Esophagus (tissue), 2 donors: ENCODE measurements around the gene C1S. TPM values are rescaled to one million over a fixed set of nuclear protein-coding genes. Genes with fewer than 3 reads are reported as not detected.
A peak's percentile ranks its signal among the peaks of the same experiment; 100 is the strongest.
"Not testable (repeated sequence)": the region's sequence is repeated elsewhere in the genome, so short reads cannot be mapped to it uniquely, and the experiment has no call there.

Experiments used
- H3K27ac ChIP-seq, 2 donors: one replicate each; pipeline ENCODE4 v1.5.1; 2013; ENCODE audit warnings: low read depth in 2 of 2, mild to moderate bottlenecking in 2 of 2, inconsistent platforms in 1 of 2, low read length in 1 of 2, moderate library complexity in 1 of 2
- H3K27me3 ChIP-seq, 2 donors: one replicate each; pipeline ENCODE4 v1.6.1; 2013; ENCODE audit warnings: low read length in 2 of 2, control low read depth in 1 of 2, mild to moderate bottlenecking in 1 of 2; ENCODE audit not compliant: insufficient read depth in 2 of 2, control insufficient read depth in 1 of 2
- H3K36me3 ChIP-seq, 2 donors: one replicate each; pipeline ENCODE4 v1.6.1; 2013; ENCODE audit warnings: low read length in 1 of 2; ENCODE audit not compliant: control insufficient read depth in 2 of 2, insufficient read depth in 2 of 2
- H3K4me1 ChIP-seq, 2 donors: one replicate each; pipeline ENCODE4 v1.6.1; 2013; ENCODE audit warnings: low read length in 1 of 2; ENCODE audit not compliant: control insufficient read depth in 2 of 2, insufficient read depth in 2 of 2
- H3K4me3 ChIP-seq, 2 donors: one replicate each; pipeline ENCODE4 v1.5.1; 2013; ENCODE audit warnings: low read length in 2 of 2, mild to moderate bottlenecking in 2 of 2, low read depth in 1 of 2, moderate library complexity in 1 of 2
- H3K9me3 ChIP-seq, 2 donors: one replicate each; pipeline ENCODE4 v1.6.1; 2013; ENCODE audit warnings: mild to moderate bottlenecking in 2 of 2, low read depth in 1 of 2, low read length in 1 of 2, moderate library complexity in 1 of 2; ENCODE audit not compliant: control insufficient read depth in 2 of 2, insufficient read depth in 1 of 2
- WGBS, 2 donors: extraction: QIAGEN DNeasy Blood & Tissue Kit; methylation state at CpG; one replicate each; pipeline ENCODE4 v1.1.7; 2013; 5-methylcytosine and 5-hydroxymethylcytosine counted together
- polyA plus RNA-seq, 2 donors: library from polyadenylated mRNA; stranded (reverse); fragments of 200-250 nt; gene quantifications; one replicate each; pipeline ENCODE4 v1.2.3, GENCODE V29; 2013
- donor health status: healthy with polysubstance abuse.
- donor health status: Bipolar disorder and iron deficiency.

C1S gene
- polyA plus RNA-seq, 2 donors = 26.6 to 80.5 TPM

GRCh38 chr12:7106082-7106481, 45.6 kb downstream of the C1S start:
- H3K9me3 ChIP-seq = no peaks in the 10 kb centered on the region
- peaks cover 0 to 3% of the 10 kb centered on the region in 2 donors for H3K4me1 ChIP-seq
- no peak overlapping the region for H3K4me3 ChIP-seq
- no peaks in the 10 kb centered on the region for H3K27me3 ChIP-seq
- peaks cover 5% of the 10 kb centered on the region in 2 donors for H3K36me3 ChIP-seq
- WGBS, 2 donors = 89 to 93% methylated on average over 1 of the region's 1 CpG
- H3K27ac ChIP-seq = no peak overlapping the region

GRCh38 chr12:7107181-7107580, 46.7 kb downstream of the C1S start:
- 96 to 99% methylated on average over 5 of the region's 5 CpGs for WGBS, 2 donors
- H3K36me3 ChIP-seq, H3K4me3 ChIP-seq, H3K27me3 ChIP-seq, H3K27ac ChIP-seq, H3K9me3 ChIP-seq, H3K4me1 ChIP-seq: not testable (repeated sequence)

- Histone ChIP-seq H3K4me3 (peak overlapping the region; percentile 56 to 80), H3K4me1 (peaks cover 0 to 3% of the 10 kb centered on the region in 2 donors)
- 26 to 29% methylated on average over 3 of the region's 3 CpGs for WGBS, 2 donors
These were observed 47.1 kb downstream of the C1S start for GRCh38 chr12:7107636-7108002.

GRCh38 chr12:7108003-7108795, 47.7 kb downstream of the C1S start:
- Histone ChIP-seq H3K36me3 (peaks cover 0 to 5% of the 10 kb centered on the region in 2 donors), H3K27ac (peak overlapping the region; percentile 87 to 97), H3K4me3 (peak overlapping the region; percentile 56 to 80), H3K27me3 (no peaks in the 10 kb centered on the region), H3K4me1 (peaks cover 0 to 3% of the 10 kb centered on the region in 2 donors), H3K9me3 (no peaks in the 10 kb centered on the region)
- 3 to 4% methylated on average over 24 to 30 of the region's 30 CpGs for WGBS, 2 donors

More at GRCh38 chr12:7107636-7108002, 47.1 kb downstream of the C1S start:
- Histone ChIP-seq H3K27ac (peak overlapping the region; percentile 87 to 97), H3K9me3 (no peaks in the 10 kb centered on the region), H3K27me3 (no peaks in the 10 kb centered on the region), H3K36me3 (peaks cover 0 to 5% of the 10 kb centered on the region in 2 donors)

- Histone ChIP-seq H3K27ac (peak within 1 kb of the TSS; percentile 87 to 97), H3K36me3 (peaks cover 0 to 5% of the 10 kb centered on the region in 2 donors), H3K27me3 (no peaks in the 10 kb centered on the region), H3K4me1 (peaks cover 0 to 3% of the 10 kb centered on the region in 2 donors), H3K9me3 (no peaks in the 10 kb centered on the region), H3K4me3 (peak within 1 kb of the TSS; percentile 66 to 80)
- 12 to 13% methylated on average over 22 of the region's 23 CpGs for WGBS, 2 donors
These were observed 48.5 kb downstream of the C1S start, which contains the start of gene C1RL for GRCh38 chr12:7108796-7109571. C1RL (minus strand) TSS chr12:7109214; CDS start chr12:7109180, 34 bp downstream.

GRCh38 chr12:7109572-7109920, 49.0 kb downstream of the C1S start:
- H3K27ac ChIP-seq = peak overlapping the region in 1 of 2 donors; percentile 97
- WGBS, 2 donors = 57 to 63% methylated on average over 5 of the region's 5 CpGs
- no peak overlapping the region for H3K4me3 ChIP-seq
- H3K4me1 ChIP-seq = peaks cover 0 to 3% of the 10 kb centered on the region in 2 donors
- H3K9me3 ChIP-seq = no peaks in the 10 kb centered on the region
- H3K36me3 ChIP-seq = peaks cover 0 to under 1% of the 10 kb centered on the region in 2 donors
- H3K27me3 ChIP-seq = no peaks in the 10 kb centered on the region

- peaks cover 0 to 3% of the 10 kb centered on the region in 2 donors for H3K4me1 ChIP-seq
These were observed 50.1 kb downstream of the C1S start for GRCh38 chr12:7110661-7111060.

GRCh38 chr12:7112041-7112440, 51.5 kb downstream of the C1S start:
- H3K4me1 ChIP-seq = peaks cover 0 to 3% of the 10 kb centered on the region in 2 donors
- WGBS, 2 donors = 67 to 79% methylated on average over 4 of the region's 4 CpGs
- peaks cover 0 to 2% of the 10 kb centered on the region in 2 donors for H3K36me3 ChIP-seq
- H3K27me3 ChIP-seq = no peaks in the 10 kb centered on the region
- peak overlapping the region in 1 of 2 donors; percentile 8 for H3K27ac ChIP-seq
- no peaks in the 10 kb centered on the region for H3K9me3 ChIP-seq
- no peak overlapping the region for H3K4me3 ChIP-seq

More at GRCh38 chr12:7110661-7111060, 50.1 kb downstream of the C1S start:
- H3K27ac ChIP-seq = no peak overlapping the region
- WGBS, 2 donors = 91 to 93% methylated on average over 5 of the region's 5 CpGs
- no peaks in the 10 kb centered on the region for H3K36me3 ChIP-seq
- no peaks in the 10 kb centered on the region for H3K9me3 ChIP-seq
- H3K27me3 ChIP-seq = no peaks in the 10 kb centered on the region
- H3K4me3 ChIP-seq = no peak overlapping the region

- H3K36me3 ChIP-seq = peaks cover 0 to 2% of the 10 kb centered on the region in 2 donors
- WGBS, 2 donors = 33 to 44% methylated on average over 5 of the region's 5 CpGs
- no peaks in the 10 kb centered on the region for H3K27me3 ChIP-seq
- H3K4me1 ChIP-seq = peaks cover 0 to 3% of the 10 kb centered on the region in 2 donors
- no peaks in the 10 kb centered on the region for H3K9me3 ChIP-seq
- H3K27ac ChIP-seq = no peak overlapping the region
- no peak overlapping the region for H3K4me3 ChIP-seq
These were observed 52.9 kb downstream of the C1S start for GRCh38 chr12:7113389-7113871.
